Measurements from ENCODE around the gene TRIM8.

TRIM8 gene

DNA sequence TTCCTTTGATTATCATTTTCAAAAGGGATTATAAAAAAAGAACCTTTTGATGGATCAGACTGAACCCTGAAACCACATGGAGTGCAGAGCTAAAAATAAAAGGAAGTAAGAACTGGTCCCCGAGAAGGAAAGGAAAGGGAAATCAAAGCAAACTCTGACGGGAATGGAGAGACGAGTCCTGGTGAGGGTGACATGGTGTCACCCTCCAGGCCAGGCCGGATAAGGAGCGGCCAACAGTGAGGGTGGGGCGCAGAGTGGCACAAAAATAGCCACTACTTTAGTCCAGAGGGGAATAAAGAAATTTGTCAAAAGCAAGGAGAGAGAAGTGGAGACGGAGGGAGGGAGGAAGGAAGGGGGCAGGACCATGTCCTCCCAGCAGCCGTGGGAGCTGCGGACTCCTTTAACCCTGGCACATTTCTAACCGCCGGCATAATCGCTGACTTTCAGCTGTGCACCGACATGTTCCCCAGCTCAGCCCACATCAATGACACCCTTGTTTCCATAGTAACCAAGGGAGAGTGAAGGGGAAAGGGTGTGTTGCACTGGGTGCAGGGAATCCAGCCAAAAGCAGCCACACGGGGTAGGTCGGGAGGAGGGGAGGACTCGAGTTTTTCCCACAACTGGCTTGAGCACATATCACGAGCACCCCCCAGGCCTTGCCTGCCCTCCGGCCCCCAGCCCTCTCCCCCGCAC is 29.7 kb downstream of the TRIM8 start:
- peaks cover 69% of the 10 kb centered on the region for H3K4me1 ChIP-seq
- H3K4me3 ChIP-seq (ENCODE audit: low read depth, low read length) = peak overlapping the region; percentile 51
- peak; percentile 65 for DNase-seq

GRCh38 chr10:102674566-102674965 is 30.3 kb downstream of the TRIM8 start:
- TF ChIP-seq CTCF (IDR thresholded peaks at IDR 0.05; ENCODE audit: low read depth, low read length) = no peak
- peak; percentile 42 for DNase-seq
- no peaks in the 10 kb centered on the region for H3K9me3 ChIP-seq
- no peaks in the 10 kb centered on the region for H3K36me3 ChIP-seq
- peak overlapping the region; percentile 51 for H3K4me3 ChIP-seq (ENCODE audit: low read depth, low read length)
- H3K27me3 ChIP-seq = no peaks in the 10 kb centered on the region
- peaks cover 70% of the 10 kb centered on the region for H3K4me1 ChIP-seq

More for the DNA sequence above, 29.7 kb downstream of the TRIM8 start:
- TF ChIP-seq CTCF (IDR thresholded peaks at IDR 0.05; ENCODE audit: low read depth, low read length) = no peak
- Histone ChIP-seq H3K9me3 (no peaks in the 10 kb centered on the region), H3K27me3 (no peaks in the 10 kb centered on the region), H3K36me3 (no peaks in the 10 kb centered on the region)

GRCh38 chr10:102675011-102675665 is 30.9 kb downstream of the TRIM8 start:
- Histone ChIP-seq H3K4me1 (peaks cover 66% of the 10 kb centered on the region), H3K36me3 (no peaks in the 10 kb centered on the region), H3K4me3 (ENCODE audit: low read depth, low read length) (peak overlapping the region; percentile 51; the same call in 1 of the 2 replicates), H3K27me3 (no peaks in the 10 kb centered on the region), H3K9me3 (no peaks in the 10 kb centered on the region)
- peak; percentile 60 for DNase-seq
- TF ChIP-seq CTCF (IDR thresholded peaks at IDR 0.05; ENCODE audit: low read depth, low read length) = no peak

- Histone ChIP-seq H3K4me3 (ENCODE audit: low read depth, low read length) (0 out of 2 replicates have a peak overlapping the region, but pooled peaks have one; percentile 6), H3K4me1 (peaks cover 59% of the 10 kb centered on the region)
- no peak for DNase-seq
Measured at GRCh38 chr10:102675666-102676533, 31.6 kb downstream of the TRIM8 start.

More at GRCh38 chr10:102675666-102676533, 31.6 kb downstream of the TRIM8 start:
- Histone ChIP-seq H3K9me3 (no peaks in the 10 kb centered on the region), H3K27me3 (no peaks in the 10 kb centered on the region), H3K36me3 (no peaks in the 10 kb centered on the region)
- TF ChIP-seq CTCF (IDR thresholded peaks at IDR 0.05; ENCODE audit: low read depth, low read length) = no peak

All from BE2C (cell line).